NCI-H1436 treated with DMSO at 0.1 percent for 48 hours (cell line): ENCODE results near the gene CNNM4.
A peak's percentile ranks its signal among the peaks of the same experiment; 100 is the strongest.

ENCODE experiments used
- DNase-seq: peaks from one replicate; lab custom pipeline; 2025; lab: John Stamatoyannopoulos, UW

Gene CNNM4

DNA sequence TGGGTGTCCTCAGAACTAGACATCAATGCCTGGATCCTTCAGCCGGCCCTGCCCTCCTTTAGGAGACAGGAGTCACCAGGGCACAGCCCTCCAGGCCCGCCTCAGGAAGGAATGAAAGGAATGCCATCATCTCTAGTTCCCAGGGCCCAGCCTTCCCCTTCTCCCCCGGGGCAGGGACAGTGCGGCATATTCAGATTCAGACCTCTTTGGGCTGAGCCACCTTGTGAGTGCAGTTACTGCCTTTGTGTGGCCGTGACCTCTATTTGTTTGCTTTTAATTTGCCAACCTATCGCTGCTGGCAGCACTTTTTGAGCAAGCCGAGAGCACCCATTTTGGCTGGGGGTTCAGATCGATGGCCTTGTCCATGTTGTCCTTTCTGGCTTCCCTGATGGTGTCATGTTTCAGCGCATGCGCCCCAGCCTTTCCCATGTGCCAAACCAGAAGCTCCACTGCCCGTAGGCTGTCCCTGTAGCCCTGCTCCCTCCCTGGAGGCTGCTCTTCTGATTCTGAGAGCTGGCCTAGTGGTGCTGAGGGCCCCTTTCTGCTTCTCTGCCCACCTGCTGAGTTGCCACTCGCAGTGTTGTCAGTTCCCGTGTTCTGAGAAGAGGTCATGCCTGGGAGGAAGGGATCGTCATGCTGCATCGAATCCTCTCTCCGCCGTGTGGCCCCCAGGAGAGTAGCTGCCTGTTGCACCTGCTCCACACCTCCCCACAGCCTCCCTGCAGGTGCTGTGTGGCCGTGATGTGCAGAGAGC lies 72.2 kb downstream of the CNNM4 start:
- peak; percentile 63 for DNase-seq

DNA sequence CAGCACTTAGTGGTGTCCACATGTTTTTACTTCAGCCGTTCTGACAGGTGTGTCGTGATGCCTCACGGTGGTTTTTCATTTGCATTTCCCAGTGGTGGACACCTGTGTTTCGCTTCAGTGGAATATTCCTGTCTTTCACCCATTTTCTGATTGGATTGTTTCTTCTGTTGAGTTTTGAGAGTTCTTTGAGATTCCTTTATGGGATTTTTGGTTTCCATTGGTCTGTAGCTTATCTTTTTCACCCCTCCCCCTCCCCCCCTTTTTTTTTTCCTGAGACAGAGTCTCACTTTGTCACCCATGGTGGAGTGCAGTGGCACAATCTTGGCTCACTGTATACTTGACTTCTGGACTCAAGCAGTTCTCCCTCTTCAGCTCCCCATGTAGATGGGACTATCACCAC lies 75.1 kb downstream of the CNNM4 start:
- DNase-seq, result no peak

DNA sequence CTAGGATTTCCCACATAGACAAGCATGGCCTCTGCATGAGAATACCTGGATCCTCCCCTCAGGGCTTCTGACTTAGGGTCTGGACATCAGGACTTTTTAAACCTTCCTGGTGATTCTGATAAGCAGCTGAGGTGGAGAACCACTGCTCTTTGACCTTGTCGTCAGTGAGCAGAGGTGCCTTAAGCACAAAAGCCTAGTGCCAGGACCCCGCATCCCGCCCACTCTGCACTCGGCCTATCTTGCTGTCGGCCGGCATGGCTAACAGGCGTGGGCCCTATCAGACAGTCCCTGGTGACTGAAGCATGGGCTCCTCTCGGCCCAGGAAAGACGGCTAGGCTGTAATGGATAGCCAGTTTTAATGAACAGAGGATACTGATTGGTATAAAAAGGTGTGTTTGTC lies 76.9 kb downstream of the CNNM4 start:
- DNase-seq, result no peak

DNA sequence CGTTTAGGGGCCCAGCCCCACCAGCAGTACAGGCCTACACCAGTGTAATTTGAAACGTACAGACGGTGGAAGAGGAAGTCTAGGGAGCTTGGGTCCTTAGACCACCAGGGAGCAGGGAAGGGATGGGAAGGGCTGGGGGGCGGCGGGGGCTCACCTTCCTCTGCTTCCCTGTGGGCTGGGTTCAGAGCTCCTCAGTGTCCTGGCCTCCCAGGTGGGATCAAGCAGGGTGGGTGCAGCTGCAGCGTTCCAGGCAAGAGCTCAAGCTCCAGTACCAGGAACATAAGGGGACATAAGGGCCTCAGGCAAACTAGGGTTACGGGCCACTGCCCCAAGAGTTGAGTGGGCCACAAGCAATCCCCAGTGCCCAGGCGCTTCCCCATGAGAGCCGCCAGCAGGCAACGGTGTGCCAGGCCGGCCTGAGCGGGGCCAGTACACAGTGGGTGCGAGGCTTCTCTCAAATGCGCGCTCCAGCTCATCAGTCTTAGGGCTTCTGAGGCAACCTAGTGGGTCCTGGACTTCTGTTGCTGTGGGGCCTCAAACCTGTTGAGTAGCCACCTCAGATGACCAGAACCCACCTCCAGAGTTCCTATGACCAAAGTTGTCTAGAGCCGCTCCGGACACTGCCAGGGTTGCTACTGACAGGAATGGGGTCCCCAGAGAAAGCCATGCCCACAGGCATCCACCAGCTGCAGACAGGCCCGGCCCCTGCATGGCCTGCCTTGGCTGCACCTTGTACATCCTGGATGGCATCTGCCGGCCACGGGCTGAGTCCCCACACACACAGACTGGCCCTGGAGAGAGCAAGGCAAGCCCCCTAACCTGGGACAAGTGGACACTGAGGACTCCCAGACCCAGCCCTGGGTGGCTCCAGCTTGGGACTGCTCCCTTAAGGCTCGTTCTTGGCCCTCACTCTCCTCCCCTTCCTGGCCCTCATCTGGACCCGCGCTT lies 77.9 kb downstream of the CNNM4 start:
- DNase-seq, result no peak

DNA sequence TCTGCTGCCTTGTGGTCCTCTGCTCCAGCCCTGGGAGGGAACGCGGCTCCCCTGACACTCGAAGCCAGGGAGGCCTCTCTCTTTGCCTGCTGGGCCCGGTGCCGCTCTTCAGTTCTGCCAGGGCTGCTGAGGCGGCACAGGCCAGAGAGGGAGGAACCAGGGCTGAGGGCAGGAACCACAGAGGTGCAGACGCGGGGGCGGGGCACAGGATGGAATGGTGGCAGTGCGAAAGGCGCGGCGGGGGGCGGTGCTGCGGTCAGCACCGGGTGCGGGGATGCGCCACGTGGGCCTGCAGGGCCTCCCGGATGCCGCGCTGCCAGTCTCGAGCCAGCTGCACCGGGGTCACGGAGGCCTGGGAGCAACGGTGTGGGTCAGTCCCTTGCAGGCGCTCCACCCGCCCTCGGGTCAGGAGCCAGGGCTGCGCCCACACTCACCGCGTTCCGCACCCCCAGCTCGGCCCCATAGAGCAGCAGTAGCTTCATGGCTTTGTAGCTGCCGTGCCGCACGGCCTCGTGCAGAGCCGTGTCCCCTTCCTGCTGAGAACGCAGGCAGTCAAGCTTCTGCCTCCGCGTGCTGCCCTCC lies 78.7 kb downstream of the CNNM4 start:
- no peak for DNase-seq

DNA sequence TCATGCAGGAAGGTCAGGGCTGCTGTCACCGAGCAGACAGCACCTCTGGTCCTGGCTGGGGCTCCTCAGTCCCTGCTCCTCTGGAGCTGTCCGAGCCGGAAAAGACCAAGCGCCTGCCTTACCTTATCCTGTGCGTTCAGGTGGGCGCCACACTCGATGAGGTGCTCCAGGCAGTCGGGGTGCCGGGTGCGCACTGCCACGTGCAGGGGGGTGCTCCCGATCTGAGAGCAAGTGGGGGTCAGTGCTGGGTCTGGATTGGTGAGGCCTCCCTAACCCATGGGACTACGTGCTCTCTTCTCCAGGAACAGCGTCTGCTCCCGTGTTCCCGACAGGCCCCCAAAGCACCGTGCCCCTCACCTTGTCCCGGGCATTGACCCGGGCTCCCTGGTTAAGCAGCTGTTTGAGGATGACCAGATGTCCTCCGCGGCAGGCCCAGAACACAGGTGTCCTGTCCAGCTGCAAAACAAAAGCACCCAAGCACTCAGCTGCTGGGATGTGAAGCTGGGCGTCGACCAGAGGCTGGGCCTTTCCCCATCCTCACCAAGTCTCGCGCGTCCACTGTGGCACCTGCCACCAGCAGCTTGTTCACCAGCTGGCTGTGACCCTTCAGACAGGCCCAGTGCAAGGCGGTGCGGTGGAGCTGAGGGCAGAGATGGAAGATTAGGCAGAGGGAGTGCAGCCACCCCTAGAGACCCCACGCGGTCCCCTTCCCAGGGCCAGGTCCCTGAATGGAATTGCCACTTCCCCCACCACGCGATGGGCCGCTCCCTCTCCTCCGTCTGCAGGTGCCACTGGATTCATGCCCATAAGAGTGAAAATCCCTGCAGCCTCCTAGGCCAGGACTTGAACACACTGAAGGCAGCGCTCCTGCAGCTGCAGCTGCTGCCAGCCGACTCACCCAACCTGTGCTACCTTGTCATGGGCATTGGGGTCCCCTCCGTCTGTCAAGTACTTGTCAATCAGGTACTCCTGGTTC lies 79.5 kb downstream of the CNNM4 start:
- no peak for DNase-seq

DNA sequence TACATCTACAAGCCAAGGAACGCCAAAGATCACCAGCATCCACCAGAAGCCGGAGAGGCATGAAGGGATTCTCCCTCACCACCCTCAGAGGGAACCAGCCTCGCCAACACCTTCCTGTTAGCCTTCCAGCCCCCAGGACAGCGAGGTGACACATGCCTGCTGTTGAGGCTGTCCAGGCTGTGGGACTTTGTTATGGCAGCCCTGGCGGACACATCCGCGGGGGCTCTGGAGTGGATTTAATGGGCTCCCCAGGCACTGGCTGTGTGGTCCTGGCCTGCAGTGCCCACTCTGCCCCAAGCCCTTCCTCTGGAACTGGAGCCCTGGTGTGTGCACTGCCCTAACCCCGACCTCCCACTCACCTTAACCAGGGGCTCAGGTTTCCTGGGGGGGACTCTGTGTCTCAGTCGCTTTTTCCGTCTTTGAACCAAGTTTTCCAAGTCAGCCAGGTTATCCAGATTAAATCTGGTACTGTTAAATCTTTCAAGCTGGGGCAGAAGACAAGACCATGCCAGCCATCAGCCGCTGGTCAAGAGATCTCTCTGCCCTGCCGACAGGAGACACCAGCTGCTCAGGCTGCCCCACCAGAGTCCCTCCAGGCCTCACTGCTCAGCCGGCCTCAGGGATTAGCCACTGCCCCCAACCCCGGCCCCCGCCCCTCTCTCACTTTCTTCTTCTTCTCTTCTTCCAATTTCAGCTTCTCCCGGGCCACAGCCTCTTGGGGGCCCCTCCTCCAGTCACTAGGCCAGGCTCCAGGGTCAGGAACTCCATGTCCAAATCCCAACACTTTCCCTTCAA lies 81.2 kb downstream of the CNNM4 start:
- DNase-seq, result no peak

DNA sequence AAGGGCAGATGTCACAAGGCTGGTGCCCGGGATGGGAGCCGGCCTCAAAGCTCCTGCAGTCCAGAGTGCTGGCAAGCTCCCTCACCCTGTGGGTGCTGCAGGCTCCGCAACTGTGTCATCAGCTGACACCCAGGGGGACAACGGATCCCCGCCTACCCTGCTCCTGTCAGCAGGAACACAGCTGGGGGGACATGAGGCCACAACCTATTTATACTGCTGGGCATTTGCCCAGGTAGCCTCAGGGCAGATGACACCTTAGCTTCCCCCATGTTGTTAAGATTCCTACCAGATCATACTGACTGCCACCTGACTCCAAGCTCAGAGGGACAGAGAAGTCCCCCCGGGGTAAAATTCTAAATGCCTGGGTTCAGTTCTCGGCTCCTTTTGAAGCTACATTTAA lies 81.9 kb downstream of the CNNM4 start:
- DNase-seq, result no peak

DNA sequence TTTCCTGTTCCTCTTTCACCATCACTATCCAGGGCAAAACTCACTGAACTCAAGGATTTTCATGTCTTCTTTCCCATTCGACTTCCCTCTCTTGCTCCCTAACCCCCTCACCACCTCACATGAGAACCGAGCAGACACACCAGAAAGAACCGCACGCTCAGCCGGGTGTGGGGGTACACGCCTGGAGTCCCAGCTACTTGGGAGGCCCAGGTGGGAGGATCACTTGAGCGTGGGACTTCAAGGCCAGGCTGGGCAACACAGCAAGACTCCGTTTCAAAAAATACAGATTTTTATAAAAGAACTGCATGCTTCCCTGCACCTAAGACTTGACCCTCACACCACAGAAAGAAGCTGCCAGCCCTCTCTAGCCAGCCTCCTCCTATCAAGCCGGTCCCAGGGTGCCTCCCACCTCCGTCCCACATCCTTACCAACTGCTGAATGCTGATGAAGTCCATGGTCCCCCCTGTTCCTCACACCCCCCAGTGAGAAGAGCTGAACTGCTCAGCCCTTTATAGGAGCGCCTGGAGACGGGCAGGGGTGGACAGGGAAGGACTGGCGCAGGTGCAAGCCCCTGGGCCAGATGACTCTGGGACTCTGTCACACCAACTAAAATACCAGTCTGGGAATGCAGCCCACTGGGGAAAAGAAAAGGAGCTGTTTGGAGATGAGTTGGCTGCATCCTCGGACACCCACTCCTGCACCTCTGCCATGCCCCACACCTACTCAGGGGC lies 83.0 kb downstream of the CNNM4 start, which contains the start of gene ANKRD23:
Gene ANKRD23 (minus strand): TSS at position 484 of the 731 bp plus-strand sequence. CDS start 29 bp downstream, at position 455.
- DNase-seq, result no peak

DNA sequence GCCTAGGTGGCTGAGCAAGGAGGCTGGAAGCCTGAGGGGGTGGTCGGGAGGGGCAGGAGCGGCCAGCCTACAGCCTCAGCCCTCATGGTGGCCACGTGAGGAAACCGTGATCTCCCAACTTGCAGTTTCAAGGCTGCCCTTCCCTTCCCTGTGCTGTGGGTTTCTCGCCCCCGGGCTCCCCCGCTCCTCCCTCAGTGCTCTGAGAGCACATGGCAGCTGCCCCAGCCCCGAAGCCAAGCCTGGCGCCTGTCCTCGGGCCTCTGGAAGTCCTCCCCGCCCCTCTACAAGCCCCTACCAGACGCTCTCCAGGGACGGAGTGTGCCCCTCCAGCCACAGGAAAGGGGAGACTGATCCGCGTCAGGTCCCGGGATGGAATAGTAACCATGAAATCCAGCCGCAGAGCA lies 83.7 kb downstream of the CNNM4 start:
- DNase-seq, result no peak

DNA sequence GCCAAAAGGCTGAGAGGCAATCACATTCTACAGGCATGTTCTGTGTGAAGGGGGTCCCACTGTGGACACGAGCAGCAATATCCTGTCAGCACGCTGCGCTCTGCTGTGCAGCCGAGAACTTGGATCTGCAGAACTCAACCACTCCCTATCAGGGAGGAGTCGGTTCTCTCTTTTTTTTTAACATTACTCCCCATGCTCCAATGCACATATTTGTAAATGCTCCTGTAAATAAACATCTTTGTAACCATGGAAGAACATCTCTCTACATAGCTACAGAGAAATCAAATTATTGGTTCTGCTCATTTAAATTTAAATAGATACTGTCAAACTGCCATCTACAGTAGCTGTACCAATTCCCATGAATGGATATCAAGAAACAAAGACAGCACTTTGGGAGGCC lies 86.1 kb downstream of the CNNM4 start:
- DNase-seq, result no peak

DNA sequence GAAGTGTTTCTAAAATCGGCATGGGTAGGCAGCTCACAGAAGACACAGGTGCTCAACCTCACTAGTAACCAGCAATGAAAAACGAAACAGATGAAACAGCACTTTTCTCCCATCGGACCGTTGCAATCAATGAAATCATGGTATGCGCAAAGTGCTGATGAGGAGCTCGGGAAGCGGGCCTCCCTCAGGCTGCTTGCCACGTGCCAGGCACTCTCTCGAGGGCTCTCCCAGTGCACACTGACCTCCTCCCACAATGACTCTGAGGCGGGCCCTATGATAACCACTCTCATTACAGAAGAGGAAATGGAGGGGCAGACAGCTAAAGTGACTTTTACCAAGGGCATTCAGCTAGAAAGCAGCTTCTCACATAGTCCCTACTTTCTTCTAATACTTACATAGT lies 86.9 kb downstream of the CNNM4 start:
- no peak for DNase-seq

DNA sequence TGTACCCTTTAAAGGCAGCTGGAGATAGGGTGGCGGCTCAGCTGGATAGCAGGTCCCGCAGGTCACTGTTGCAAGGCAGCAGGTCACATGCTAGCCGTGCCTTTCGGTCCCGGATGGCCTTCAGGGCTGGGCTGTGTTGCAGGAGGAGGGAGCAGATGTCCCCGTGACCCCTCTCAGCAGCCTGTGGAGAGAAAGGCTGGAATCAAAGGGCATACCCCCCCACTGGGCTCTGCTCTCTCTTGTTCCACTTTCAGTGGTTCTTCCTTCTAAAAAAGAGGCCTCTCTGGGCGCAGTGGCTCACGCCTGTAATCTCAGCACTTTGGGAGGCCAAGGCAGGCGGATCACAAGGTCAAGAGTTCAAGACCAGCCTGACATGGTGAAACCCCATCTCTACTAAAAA lies 87.6 kb downstream of the CNNM4 start:
- DNase-seq, result no peak

DNA sequence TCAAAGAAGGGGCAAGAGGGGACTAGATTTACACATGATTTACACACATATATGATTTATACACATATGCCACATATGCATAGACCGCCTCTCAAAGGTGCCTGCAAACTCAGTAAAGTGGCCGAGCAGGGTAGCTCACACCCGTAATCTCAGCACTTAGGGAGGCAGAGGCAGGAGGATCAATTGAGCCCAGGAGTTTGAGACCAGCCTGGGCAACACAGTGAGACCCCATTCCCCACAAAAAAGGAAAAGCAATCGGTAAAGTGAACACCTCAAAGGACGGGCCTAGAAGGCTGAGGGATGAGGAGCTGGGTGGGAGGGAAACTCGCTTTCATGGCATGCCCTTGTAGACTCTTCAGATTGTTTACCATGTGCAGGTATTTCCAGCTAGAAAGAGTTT lies 92.0 kb downstream of the CNNM4 start:
- no peak for DNase-seq

DNA sequence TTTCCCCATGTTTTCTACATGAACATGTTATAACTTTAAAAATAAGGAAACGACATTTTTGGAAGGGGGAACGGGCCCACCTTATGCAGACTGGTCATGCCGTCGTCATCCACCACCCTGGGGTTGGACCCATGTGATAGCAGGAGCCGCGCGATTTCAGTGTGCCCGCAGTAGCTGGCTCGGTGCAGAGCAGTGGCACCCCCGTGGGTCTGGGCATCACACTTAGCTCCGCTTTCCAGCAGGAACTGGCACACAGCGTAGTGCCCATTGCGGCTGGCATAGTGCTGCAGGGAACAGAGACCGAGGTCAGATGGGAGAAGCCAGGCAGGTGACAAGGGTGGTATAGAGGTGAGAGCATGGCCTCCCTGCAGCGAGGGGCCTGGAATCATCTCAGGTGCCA lies 92.6 kb downstream of the CNNM4 start:
- no peak for DNase-seq

DNA sequence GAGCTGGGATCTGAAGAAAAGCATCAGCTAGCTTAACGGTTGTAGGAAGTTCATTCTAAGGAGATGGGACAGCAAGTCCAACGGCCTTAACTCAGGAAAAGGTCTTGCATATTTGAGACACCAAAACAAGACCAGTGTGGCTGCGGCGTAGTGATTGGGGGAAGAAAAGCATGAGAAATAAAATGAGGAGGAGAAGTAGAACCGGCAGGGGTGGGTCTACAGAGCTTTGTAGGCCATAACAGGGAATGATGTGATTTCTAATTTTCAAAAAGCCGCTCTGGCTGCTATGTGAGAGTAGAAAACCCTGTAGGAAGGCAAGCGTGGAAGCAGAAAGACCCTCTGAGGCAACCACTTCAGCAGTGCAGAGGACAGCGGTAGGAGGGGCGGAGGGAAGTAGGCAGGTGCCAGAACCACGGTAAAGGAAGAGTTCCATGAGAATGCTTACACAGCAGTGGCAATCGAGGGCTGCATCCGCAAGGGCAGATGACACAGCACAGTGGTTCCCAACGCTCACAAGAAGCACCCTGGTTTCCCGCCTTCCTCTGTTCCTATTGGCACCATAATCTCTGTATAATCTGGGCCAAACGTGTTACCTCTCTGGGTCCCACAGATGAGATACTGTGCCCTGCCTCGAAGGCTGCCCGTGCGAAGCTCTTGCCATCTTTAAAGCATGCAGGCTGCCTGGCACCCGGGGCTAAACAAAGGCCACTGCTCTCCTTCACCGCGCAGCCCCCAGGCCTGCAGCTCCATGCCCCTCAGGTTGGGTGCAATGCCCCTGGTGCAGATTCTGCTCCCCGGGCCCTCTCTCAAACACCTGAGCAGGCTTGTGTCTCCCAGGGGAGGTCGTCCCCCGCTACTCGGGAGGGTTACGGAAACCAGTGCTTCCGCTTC lies 96.3 kb downstream of the CNNM4 start:
- no peak for DNase-seq

DNA sequence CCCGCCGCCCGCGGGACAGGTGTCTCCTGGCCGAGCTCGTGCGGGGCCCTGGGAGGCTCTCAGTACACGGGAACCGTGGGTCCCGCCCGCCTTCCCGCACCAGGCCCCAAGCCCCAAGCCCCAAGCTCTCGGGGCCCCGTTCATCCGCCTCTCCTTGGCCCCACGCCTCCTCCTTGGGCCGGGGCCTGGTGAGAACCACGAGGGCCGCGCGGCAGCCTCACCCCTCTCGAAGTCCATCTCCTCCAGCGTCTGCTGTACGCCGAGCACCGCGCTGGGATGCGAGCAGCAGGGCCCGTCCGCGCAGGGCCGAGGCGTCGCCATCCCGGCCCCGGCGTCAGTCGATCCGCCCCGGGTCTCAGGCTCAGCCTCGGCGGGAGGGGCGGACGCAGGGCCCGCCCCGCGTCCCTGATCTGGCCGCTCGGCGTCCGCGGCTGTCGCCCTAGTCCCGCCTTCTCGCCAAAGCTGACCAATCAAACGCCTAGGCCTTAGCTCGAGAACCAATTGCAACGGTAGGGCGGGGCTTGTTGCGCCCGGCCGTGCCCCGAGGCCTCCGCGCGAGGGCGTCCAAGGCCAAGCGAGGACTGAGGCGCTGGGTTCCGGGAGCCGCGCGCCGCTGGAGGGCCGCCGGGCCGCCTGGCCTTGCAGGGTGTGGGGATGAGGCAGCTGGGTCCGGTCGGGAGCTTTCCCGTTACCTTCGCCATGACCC lies 97.1 kb downstream of the CNNM4 start, which contains the start of gene ANKRD39:
Gene ANKRD39 (minus strand): TSS at position 350 of the 706 bp plus-strand sequence. CDS start 29 bp downstream, at position 321.
- peak; percentile 91 for DNase-seq

DNA sequence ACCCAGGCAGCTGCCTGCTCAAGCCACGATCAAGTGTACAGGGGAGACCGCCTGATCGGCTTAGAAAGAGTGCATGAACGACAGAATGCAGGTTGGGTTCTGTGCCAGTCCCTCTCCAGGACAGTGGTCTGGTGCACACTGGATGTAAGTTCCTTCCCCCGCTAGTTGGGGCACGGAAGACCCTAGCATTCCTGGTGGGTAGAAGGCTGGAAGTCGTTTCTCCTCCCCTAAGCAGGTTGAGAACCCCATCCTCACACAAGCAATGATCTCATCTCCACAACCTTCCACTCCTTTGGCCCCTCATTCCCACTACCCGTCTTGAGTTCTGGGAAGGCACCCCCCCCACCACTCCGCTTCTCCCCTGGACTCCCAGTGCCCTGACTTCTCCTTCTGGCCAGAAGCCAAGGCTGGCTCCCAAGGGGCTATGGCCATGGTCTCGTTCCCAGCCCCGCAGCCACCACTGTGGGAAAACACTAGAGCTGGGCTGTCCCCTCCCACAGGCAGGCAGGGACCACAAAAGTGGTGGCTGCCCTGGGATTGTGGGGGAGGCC lies 98.5 kb downstream of the CNNM4 start:
- DNase-seq, result no peak
